HG02884 (cell line): ENCODE results near the gene PCP4.
"Not testable (repeated sequence)": the region's sequence is repeated elsewhere in the genome, so short reads cannot be mapped to it uniquely, and the experiment has no call there.

Experiments
- ATAC-seq: cut with Tn5 transposase; IDR thresholded peaks from one replicate; pipeline ENCODE4 v1.9.1; 2021; ENCODE audit warnings: mild to moderate bottlenecking, moderate library complexity; ENCODE audit not compliant: unreplicated experiment

PCP4 gene

GRCh38 chr21:39863111-39863510, 4.1 kb upstream of the PCP4 start:
- ATAC-seq = no peak

DNA sequence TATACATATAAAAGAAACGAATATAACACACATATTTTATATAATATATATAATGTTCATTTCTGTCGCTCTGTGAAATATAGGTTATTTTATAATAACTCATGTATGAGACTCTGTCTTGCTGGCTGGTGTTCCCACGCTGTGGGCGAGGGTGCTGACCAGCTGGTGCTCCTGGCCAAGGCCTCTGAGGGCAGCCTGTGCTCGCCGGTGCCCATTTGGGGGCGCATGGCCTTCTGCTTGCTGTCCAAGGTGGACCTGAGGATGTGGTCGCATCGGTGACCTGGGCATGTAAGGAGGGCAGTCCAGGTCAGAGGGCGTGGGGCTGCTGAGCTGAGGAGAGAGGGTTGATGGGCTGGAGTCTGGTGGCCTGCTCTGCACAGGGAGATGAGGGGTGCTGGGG, 1.1 kb upstream of the PCP4 start:
- no peak for ATAC-seq

DNA sequence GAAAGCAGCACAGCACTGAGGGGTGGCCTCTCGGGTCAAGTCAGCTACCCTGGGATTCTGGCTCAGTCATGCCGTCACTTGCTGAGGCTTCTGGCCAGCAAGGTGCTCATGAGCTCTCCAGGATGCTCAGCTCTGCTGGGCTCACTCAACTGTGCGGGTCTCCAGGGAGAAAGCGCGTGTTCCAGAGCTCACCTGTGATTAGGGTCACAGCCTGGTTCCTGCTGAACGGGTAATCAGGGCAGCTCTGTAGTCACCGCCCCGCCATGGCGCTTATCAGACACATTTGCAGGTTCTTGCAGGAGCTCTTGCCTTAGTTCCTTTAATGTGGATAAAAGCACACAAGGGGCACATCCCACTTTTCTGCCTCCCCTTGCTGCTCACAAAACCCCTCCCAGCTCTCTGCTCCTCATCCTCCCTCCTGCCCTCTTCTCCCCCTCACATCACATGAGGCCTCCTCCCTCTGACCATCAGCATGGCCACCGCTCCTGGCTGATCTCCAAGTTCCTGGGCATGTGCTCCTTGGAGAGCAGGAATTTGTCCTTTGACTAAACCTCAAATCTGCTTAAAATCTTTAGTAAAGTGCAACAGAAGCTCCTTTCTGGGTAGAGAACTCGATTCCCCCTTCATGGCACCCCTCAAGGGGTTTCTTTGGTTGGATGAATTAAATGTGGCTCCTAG, 2.0 kb downstream of the PCP4 start:
- no peak for ATAC-seq

DNA sequence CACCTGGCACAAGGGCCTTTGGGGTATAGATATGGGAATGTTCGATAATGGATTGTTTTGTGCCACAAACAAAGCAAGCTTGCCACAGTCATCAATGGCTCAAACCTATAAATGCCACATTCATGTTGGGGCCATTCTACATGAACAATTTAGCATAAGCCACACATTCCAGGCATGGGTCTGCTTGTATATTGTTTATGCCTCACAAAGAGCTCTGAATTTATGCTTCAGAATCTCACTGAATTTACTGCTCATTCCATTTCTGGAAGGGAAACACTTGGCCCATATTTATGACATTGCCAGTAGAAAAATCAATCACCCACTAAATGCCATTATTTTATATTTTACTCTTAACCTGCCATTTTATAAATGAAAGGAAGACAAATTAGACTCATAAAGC, 6.4 kb downstream of the PCP4 start:
- no peak for ATAC-seq

GRCh38 chr21:39874206-39874605, 7.0 kb downstream of the PCP4 start:
- no peak for ATAC-seq

GRCh38 chr21:39874759-39875158, 7.5 kb downstream of the PCP4 start:
- no peak for ATAC-seq

GRCh38 chr21:39881661-39882060, 14.4 kb downstream of the PCP4 start:
- no peak for ATAC-seq

GRCh38 chr21:39882151-39882838, 15.1 kb downstream of the PCP4 start:
- no peak for ATAC-seq

- ATAC-seq = no peak
These were observed 15.6 kb downstream of the PCP4 start for GRCh38 chr21:39882839-39883195.

DNA sequence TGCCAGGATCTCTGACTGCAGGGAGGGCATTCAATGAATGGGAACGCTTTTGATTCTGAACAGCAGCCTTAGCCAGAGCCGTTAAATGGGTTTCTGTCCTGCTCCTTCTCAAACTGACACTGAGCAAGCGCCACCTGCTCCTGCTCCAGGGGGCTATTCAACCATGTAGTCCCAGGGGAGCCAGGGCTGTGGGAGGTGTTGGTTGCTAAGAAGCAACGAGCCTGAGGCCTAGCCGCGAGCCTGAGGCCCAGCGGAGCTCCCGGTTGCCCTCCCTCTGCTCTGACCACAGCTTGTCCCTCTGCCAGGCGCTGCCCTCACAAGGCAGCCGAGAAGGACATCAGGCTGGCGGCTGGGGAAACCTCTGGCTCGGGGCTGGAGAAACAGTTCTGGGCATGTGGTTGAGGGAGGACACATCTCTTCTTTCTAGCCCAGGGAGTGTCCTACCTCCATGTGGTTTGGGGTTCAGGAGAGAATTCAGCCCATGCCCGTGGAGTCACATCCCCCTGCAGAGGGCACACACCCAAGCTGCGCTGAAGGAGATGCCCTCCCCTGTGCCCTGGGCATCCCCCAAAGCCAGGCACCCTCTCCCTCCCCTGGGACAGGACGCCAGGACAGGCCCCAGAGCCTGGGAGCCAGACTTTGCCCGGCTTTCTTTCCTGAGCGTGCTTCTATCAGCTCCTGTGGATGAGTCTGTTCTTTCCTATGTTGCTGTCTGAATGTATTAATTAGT, 18.0 kb downstream of the PCP4 start:
- no peak for ATAC-seq

DNA sequence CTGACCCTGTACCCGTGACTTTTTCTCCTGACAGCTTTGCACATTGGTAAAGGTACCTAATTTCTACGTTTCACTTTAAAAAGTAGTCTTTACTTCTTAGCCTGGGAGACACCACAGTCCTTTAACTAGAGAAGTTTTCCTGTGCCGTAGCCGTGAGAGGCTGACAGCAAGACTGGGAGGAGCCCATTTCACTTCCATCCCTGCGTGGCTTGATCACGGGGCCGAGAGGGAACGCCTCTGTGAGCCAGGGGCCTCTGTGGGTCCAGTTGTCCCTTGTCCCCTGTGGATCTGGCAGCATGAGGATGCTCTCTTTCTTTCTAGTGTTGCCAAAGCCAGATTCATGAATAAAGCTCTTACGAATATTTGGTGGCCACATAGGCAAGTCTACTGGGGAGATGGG, 21.6 kb downstream of the PCP4 start:
- no peak for ATAC-seq

DNA sequence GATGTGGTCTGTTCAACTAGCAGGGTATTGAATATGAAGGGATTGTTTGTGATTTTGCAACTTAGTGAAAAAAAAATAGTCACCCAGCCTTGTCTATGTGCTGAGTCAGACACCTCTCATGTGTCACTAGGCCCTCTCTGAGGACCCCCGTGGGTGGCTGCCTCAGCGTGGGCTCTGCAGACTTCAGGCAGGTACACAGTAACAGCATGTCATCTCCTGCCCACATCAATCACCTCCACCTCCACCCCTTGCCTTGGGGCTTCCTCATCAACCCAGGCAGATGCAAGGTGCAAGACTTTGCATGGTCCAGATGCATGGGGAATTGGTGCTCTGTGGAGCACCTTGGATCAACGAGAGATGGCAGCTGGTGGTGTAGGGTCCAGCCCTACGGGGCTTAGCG, 23.9 kb downstream of the PCP4 start:
- no peak for ATAC-seq

DNA sequence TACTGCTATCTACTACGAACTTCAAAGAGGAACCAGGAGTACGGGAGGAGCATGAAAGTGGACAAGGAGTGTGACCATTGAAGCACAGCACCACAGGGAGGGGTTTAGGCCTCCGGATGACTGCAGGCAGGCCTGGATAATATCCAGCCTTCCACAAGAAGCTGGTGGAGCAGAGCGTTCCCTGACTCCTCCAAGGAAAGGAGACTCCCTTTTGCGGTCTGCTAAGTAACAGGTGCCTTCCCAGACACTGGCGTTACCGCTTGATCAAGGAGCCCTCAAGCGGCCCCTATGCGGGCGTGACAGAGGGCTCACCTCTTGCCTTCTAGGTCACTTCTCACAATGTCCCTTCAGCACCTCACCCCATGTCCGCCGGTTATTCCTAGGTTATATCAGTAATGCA, 24.6 kb downstream of the PCP4 start:
- ATAC-seq = not testable (repeated sequence)

GRCh38 chr21:39900491-39900890, 33.3 kb downstream of the PCP4 start:
- no peak for ATAC-seq

GRCh38 chr21:39900911-39901310, 33.7 kb downstream of the PCP4 start:
- no peak for ATAC-seq

- no peak for ATAC-seq
These were observed 35.7 kb downstream of the PCP4 start for GRCh38 chr21:39902986-39903385.

GRCh38 chr21:39904457-39904856, 37.2 kb downstream of the PCP4 start:
- ATAC-seq = no peak

DNA sequence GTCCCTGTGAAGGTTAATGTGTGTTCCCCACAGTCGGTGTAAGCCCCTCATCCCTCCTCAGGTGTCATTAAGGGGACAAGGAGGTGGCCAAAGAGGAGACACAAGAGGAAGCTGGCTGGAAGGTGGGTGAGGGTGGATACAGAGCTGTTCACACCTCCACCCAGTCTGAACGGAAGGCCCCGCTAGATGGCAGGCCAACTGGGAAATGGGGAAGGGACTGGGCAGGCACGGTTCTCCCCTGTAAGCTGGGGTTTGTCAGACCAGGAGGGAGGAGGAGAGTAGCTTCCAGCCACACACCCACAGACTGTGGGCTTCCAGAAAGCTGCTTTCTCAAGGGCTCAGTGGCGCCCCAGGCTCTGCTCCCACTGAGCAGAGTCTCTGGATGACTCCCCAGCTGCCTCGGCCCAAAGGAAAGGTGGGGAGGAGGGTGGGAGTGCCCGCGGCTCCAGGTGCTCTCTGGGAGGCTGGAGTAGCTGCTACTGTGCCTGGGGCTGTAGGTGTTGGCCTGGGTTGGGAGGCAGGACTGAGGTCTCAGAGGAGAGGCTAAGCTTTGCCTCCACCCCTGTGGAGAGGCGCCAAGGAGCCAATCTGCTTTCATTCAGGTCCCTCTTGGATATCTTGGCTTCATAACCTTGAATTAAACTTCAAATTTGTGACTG, 41.2 kb downstream of the PCP4 start:
- no peak for ATAC-seq

- no peak for ATAC-seq
These were observed 44.3 kb downstream of the PCP4 start for GRCh38 chr21:39911286-39912199.

- ATAC-seq = no peak
These were observed 46.6 kb downstream of the PCP4 start for GRCh38 chr21:39913706-39914305.
